ENCODE measurements around the gene GNG10. TPM values are rescaled to one million over a fixed set of nuclear protein-coding genes. Genes with fewer than 3 reads are reported as not detected.
"Not testable (repeated sequence)": the region's sequence is repeated elsewhere in the genome, so short reads cannot be mapped to it uniquely, and the experiment has no call there.

GNG10 gene
- total RNA-seq, 3 donors from 2014 or later, result 18.8 to 20.4 (median 20.2) TPM

DNA sequence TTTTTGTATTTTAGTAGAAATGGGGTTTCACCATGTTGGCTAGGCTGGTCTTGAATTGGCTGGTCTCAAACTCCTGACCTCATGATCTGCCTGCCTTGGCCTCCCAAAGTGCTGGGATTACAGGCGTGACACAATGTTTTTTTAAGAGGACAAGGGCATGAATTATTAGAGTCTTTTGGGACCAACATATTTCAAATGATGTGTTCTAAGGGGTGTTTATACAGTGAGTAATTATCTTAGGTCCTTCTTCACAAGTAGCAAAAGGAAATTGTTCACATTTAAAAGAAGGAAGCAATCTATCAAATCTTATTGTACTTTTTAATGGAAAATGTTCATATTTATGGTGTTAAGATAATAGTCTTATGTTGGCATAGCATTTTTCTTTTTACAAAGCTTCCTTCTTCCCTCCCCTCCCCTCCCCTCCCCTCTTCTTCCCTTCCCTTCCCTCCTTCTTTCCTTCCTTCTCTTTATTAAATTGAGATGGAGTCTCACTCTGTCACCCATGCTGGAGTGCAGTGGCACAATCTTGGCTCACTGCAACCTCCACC lies 6.7 kb downstream of the GNG10 start:
- no peak for DNase-seq
- no peaks in the 10 kb centered on the region for H3K9me3 Mint-ChIP-seq
- H3K27me3 Mint-ChIP-seq (ENCODE audit: low read depth), result no peaks in the 10 kb centered on the region
- no peak overlapping the region for H3K4me3 Mint-ChIP-seq
- H3K4me1 Mint-ChIP-seq (ENCODE audit: low read depth), result peaks cover 10% of the 10 kb centered on the region
- peaks cover 21% of the 10 kb centered on the region for H3K36me3 Mint-ChIP-seq (ENCODE audit: insufficient read depth)
- ATAC-seq, result no peak

DNA sequence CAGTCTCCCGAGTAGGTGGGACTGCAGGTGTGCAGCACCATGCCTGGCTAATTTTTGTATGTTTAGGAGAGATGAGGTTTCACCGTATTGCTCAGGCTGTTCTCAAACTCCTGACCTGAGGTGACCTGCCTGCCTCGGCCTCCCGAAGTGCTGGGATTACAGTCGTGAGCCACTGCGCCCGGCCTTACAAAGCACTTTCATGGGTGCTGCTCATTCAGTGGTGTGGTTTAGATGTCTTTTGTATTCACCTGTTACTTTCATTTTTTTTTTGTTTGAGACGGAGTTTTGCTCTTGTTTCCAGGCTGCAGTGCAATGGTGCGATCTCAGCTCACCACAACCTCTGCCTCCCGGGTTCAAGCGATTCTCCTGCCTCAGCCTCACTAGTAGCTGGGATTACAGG lies 7.2 kb downstream of the GNG10 start:
- DNase-seq; H3K4me3 Mint-ChIP-seq; H3K9me3 Mint-ChIP-seq; ATAC-seq; H3K4me1 Mint-ChIP-seq (ENCODE audit: low read depth); H3K27me3 Mint-ChIP-seq (ENCODE audit: low read depth): not testable (repeated sequence)
- peaks cover 18% of the 10 kb centered on the region for H3K36me3 Mint-ChIP-seq (ENCODE audit: insufficient read depth)

DNA sequence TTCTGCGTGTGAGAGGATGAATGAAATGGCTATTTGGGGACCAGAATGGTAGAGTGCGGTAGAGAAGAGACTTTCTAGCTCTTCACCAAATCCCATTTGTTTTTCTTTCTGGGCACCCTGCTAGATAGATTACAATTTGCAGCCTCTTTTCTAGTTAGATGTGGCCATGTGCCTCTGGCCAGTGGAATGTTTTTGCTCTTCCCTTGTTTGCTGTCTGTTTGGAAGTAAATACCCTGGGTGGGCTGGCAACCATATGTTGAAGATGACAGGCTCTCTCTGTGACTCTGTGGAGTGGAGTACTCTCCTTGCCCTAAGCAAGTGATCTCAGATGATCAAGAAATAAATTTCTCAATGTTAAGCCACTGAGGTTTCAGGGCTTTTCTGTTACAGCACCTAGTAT lies 12.9 kb downstream of the GNG10 start:
- Mint-ChIP-seq H3K27me3 (ENCODE audit: low read depth) (no peaks in the 10 kb centered on the region), H3K4me3 (no peak overlapping the region), H3K36me3 (ENCODE audit: insufficient read depth) (peaks cover 25% of the 10 kb centered on the region), H3K9me3 (no peaks in the 10 kb centered on the region), H3K4me1 (ENCODE audit: low read depth) (no peaks in the 10 kb centered on the region)
- ATAC-seq (no peak), DNase-seq (no peak)

DNA sequence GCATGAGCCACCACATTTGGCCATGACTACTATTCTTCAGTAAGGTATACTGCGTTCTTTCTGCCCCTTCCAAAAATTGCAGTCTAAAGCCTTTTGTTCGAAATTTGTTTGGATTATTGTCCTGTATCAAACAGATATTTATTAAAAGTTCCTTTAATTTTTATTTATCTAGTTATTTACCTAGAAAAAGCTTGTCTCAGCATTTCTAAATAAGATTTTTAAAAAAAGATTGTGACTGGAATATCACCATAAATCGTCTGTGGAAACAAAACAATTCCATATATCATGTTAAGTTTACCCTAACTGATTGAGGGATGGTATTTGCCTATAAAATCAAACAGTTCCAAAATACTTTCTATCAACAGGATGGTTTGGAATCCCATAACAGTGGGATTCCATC lies 14.7 kb downstream of the GNG10 start:
- Mint-ChIP-seq H3K27me3 (ENCODE audit: low read depth) (no peaks in the 10 kb centered on the region), H3K36me3 (ENCODE audit: insufficient read depth) (peaks cover 16% of the 10 kb centered on the region), H3K4me3 (no peak overlapping the region), H3K4me1 (ENCODE audit: low read depth) (no peaks in the 10 kb centered on the region), H3K9me3 (no peaks in the 10 kb centered on the region)
- DNase-seq (no peak), ATAC-seq (no peak)

DNA sequence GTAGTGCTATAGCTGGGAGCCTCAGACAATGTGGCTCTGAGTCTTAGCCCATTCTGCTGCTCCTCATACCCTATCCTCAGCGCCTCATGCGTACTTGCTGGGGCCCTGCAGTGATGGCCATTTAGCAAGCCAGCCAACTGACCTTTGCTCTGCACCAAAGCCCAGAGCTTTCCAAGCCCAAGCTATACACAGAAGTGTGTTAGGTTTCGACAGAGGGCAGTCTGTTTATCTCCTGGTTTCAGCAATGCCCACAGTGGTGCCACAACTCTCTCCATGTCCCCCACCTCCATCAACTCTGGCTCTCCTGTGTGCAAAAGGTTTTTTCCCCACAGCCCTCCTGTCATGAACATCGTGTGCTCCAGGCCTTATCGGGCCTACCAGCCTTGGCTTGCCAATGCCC lies 16.9 kb downstream of the GNG10 start:
- no peaks in the 10 kb centered on the region for H3K9me3 Mint-ChIP-seq
- no peak overlapping the region for H3K4me3 Mint-ChIP-seq
- H3K36me3 Mint-ChIP-seq (ENCODE audit: insufficient read depth), result peaks cover 14% of the 10 kb centered on the region
- ATAC-seq (no peak), DNase-seq (no peak)
- H3K27me3 Mint-ChIP-seq (ENCODE audit: low read depth), result no peaks in the 10 kb centered on the region
- no peaks in the 10 kb centered on the region for H3K4me1 Mint-ChIP-seq (ENCODE audit: low read depth)

DNA sequence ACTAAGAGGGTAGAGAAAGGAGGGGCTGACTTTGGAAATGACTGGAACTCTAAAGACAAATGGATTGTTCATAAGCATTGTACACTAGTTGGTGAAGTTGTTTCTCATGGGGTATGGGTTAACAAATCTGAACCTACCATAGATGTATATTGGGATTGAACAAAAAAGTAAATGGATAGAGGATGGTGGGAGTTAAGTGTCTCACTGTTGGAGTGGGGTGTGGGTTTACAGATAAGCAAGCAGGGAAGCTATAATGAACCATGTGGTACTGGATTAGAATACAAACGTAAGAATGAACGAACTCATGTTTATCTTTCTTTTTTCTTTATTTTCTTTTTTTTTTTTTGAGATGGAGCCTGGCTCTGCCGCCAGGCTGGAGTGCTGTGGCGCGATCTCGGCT lies 17.8 kb downstream of the GNG10 start:
- H3K9me3 Mint-ChIP-seq, result no peaks in the 10 kb centered on the region
- no peak overlapping the region for H3K4me3 Mint-ChIP-seq
- no peaks in the 10 kb centered on the region for H3K4me1 Mint-ChIP-seq (ENCODE audit: low read depth)
- ATAC-seq, result no peak
- no peak for DNase-seq
- H3K36me3 Mint-ChIP-seq (ENCODE audit: insufficient read depth), result peaks cover 14% of the 10 kb centered on the region
- no peaks in the 10 kb centered on the region for H3K27me3 Mint-ChIP-seq (ENCODE audit: low read depth)

DNA sequence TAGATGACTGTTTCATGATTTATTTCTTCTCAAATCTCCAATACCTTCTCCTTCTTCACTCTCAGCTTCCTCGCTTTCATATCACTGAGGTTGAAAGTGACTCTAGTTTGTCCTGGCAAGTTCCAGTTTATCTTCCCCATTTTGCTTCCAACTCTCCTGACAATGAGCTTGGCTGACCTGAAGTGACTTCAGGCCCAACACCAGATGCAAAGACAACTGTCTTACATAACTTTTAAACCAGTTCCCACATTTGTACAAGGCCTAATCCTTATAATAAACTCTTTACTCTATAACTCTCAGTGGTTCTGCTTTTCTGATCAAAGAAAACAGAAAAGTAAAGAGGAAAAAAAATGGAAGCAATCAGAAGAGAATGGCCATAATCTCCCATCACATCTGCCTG lies 22.0 kb downstream of the GNG10 start:
- Mint-ChIP-seq H3K27me3 (ENCODE audit: low read depth) (no peaks in the 10 kb centered on the region), H3K4me1 (ENCODE audit: low read depth) (no peaks in the 10 kb centered on the region), H3K9me3 (no peaks in the 10 kb centered on the region), H3K4me3 (no peak overlapping the region), H3K36me3 (ENCODE audit: insufficient read depth) (peaks cover 4% of the 10 kb centered on the region)
- DNase-seq (no peak), ATAC-seq (no peak)

DNA sequence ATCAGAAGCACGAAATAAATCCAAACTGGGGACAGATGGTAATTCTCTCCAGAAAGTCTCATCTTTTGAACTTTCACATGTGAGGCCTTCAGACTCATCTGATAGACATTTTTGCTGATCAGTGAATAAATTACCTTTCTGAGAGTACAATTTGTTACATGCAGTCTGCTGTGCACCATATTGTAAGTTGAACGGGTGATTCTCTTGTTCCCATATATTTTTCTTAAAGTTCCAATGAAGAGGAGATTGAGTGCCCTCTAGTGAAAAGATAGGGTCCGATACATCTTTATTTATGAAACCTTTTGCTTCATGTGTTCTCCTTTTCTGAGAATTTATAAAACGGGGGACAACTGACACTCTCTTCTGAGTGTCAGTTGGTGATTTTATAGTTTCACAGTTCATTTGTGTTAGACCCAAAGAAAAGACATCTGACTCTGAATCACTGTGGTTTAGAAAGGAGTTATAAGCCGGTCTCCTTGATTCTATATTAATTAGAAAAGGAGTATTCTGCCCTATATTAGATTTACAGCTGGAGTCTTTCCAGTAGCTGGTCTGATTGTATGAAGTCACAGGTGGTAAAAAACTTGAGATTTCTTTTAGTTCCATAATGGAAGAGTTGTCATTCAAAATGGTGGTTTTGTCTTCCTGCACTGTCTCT lies 30.4 kb downstream of the GNG10 start:
- DNase-seq (no peak), ATAC-seq (no peak)
- no peaks in the 10 kb centered on the region for H3K27me3 Mint-ChIP-seq (ENCODE audit: low read depth)
- H3K4me1 Mint-ChIP-seq (ENCODE audit: low read depth), result no peaks in the 10 kb centered on the region
- H3K9me3 Mint-ChIP-seq, result no peaks in the 10 kb centered on the region
- peaks cover 7% of the 10 kb centered on the region for H3K36me3 Mint-ChIP-seq (ENCODE audit: insufficient read depth)
- H3K4me3 Mint-ChIP-seq, result no peak overlapping the region

DNA sequence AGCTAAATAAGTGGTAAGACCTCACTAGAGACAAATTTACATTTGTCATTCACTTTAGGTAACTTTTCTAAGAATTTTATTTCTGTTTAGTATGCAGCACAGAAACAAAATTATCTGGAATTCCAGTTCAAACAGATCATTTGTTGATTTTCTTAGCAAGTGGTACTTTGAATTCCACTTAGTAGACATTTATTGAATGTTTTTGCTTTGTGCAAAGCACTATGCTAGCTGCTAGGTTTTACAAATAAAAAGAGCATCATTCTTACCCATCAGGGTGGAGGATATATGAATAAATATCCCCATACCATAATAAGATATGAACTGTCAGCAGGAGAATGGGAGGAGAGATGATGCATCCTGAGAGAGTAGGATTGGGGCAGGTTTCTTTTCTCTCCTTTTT lies 35.4 kb downstream of the GNG10 start:
- DNase-seq, result no peak
- Mint-ChIP-seq H3K4me3 (no peak overlapping the region), H3K36me3 (ENCODE audit: insufficient read depth) (peaks cover 10% of the 10 kb centered on the region), H3K27me3 (ENCODE audit: low read depth) (no peaks in the 10 kb centered on the region), H3K4me1 (ENCODE audit: low read depth) (no peaks in the 10 kb centered on the region), H3K9me3 (no peaks in the 10 kb centered on the region)
- ATAC-seq, result no peak

DNA sequence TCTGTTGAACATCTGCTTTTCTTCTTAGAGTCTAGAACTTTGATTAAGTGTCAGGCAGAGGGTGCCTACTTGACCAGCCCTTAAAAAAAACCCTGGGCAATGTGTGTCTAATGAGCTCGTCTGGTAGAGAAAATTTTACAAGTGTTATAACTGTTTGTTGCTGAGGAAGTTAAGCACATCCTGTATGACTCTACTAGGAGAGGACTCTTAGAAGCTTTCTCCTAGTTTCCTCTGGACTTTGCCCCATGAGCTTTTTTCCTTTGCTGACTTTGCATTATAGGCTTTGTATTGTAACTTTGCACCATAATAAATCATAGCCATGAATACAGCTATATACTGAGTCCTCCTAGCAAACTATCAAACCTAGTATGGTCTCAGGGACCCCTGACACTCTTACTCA lies 39.4 kb downstream of the GNG10 start:
- Mint-ChIP-seq H3K4me1 (ENCODE audit: low read depth) (no peaks in the 10 kb centered on the region), H3K27me3 (ENCODE audit: low read depth) (no peaks in the 10 kb centered on the region), H3K4me3 (no peak overlapping the region), H3K9me3 (no peaks in the 10 kb centered on the region), H3K36me3 (ENCODE audit: insufficient read depth) (peaks cover 7% of the 10 kb centered on the region)
- ATAC-seq (no peak), DNase-seq (no peak)

DNA sequence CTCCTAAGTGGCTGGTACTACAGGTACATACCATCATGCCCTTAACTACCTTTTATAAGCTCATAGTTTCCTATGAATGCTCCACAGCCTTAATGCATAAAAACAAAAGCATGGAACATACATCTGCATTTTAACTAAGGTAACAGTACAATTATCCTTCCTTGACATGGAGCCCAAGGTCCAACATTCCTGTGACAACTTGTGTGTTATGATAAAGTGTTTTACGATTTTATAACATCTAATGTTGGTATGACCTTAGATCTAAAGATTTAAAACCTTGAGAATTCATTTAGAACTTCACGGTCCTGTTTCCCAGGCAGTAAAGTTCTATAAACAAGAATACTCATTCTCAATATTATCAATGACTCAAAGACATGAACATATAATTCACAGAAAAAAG lies 43.1 kb downstream of the GNG10 start:
- no peak overlapping the region for H3K4me3 Mint-ChIP-seq
- ATAC-seq, result no peak
- no peaks in the 10 kb centered on the region for H3K4me1 Mint-ChIP-seq (ENCODE audit: low read depth)
- no peaks in the 10 kb centered on the region for H3K9me3 Mint-ChIP-seq
- no peak for DNase-seq
- H3K27me3 Mint-ChIP-seq (ENCODE audit: low read depth), result no peaks in the 10 kb centered on the region
- no peaks in the 10 kb centered on the region for H3K36me3 Mint-ChIP-seq (ENCODE audit: insufficient read depth)

DNA sequence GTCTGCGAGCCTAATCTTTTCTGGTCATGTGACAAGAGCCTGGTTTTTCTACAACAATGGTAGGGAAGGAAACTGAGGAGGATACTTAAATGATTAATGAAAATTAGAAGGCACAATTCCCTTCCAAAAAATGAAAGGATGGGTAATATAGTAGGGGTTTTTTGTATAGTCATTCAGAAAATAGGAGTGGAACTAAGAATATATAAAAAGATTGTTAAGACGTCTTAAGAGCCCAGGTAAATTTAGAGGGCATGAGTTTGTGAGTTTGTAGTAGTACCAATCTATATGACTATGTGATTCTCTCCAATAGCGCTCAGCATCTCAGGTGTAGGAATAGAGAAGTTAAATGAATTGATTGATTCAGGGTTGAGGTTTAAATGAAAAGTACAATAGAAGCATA lies 50.1 kb downstream of the GNG10 start:
- H3K36me3 Mint-ChIP-seq (ENCODE audit: insufficient read depth), result no peaks in the 10 kb centered on the region
- DNase-seq (no peak), ATAC-seq (no peak)

DNA sequence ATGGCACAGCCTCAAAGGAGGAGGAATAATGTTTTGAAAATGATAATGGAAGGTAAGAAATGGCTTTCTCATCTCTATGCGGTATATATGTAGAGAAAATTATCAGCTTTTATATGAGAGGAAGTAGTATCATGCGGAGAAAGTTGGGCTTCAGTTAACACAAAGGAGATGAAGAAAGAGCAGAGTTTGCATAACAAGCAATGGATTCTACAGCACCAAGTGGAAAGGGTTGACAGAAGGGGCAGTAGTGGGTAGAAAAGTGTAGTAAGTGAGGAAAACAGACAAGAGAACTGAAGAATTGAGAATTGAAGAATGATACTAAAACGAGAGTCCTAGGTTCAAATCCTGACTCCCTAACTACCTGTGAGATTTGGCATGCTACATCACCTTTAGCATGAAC lies 51.0 kb downstream of the GNG10 start:
- ATAC-seq (no peak), DNase-seq (no peak)
- H3K27me3 Mint-ChIP-seq (ENCODE audit: low read depth), result no peaks in the 10 kb centered on the region
- no peaks in the 10 kb centered on the region for H3K36me3 Mint-ChIP-seq (ENCODE audit: insufficient read depth)
- no peak overlapping the region for H3K4me3 Mint-ChIP-seq
- H3K4me1 Mint-ChIP-seq (ENCODE audit: low read depth), result no peaks in the 10 kb centered on the region
- no peaks in the 10 kb centered on the region for H3K9me3 Mint-ChIP-seq

More for the DNA sequence above, 50.1 kb downstream of the GNG10 start:
- H3K27me3 Mint-ChIP-seq (ENCODE audit: low read depth), result no peaks in the 10 kb centered on the region
- H3K4me3 Mint-ChIP-seq, result no peak overlapping the region
- no peaks in the 10 kb centered on the region for H3K4me1 Mint-ChIP-seq (ENCODE audit: low read depth)
- no peaks in the 10 kb centered on the region for H3K9me3 Mint-ChIP-seq

DNA sequence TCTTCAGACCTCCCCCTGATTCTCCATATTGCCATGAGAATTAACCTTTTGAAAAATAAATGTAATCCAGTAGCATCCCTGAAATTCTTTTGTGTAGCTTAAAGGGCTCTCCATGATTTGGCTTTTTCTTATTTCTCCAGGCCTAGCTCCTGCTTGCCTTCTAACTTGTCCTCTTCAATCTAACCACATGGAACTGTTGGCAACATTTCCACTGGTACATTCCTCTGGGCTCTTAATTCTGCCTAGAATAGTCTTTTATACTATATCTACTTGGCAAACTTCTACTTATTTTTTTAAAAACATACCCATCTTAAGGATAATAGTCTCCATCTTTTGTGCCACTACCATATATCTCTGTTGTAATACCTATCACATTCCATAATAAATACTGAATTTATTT lies 54.1 kb downstream of the GNG10 start:
- ATAC-seq, result no peak
- Mint-ChIP-seq H3K27me3 (ENCODE audit: low read depth) (no peaks in the 10 kb centered on the region), H3K9me3 (no peaks in the 10 kb centered on the region), H3K36me3 (ENCODE audit: insufficient read depth) (peaks cover 1% of the 10 kb centered on the region), H3K4me3 (no peak overlapping the region), H3K4me1 (ENCODE audit: low read depth) (no peaks in the 10 kb centered on the region)
- DNase-seq, result no peak

DNA sequence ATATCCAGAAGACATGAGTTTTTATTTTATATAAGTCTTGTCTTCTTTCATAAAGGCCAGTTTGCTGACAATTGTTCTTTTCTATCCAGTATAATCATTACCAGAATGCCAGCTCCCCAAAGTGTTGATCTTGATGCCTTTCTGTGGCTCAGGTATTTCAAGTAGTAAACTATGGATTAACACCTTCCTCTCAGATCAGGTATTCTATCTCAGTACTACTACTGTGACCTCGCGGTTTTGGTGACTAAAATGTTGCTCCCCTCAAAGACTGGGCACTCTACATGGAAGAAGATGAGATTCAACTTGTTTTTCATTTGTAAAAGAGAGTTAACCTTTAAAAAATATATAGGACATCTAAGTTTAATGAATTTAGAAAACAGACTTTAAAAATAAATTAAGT lies 58.1 kb downstream of the GNG10 start:
- Mint-ChIP-seq H3K4me1 (ENCODE audit: low read depth) (no peaks in the 10 kb centered on the region), H3K9me3 (no peaks in the 10 kb centered on the region), H3K36me3 (ENCODE audit: insufficient read depth) (peaks cover 1% of the 10 kb centered on the region), H3K4me3 (no peak overlapping the region), H3K27me3 (ENCODE audit: low read depth) (no peaks in the 10 kb centered on the region)
- DNase-seq (no peak), ATAC-seq (no peak)

Data from activated T-cell treated with anti-CD3 and anti-CD28 coated beads, Interleukin-2, amount 50 U/mL, for 4 hours (primary cell).